Osteocyte (in vitro differentiated cells): Measurements from ENCODE around the gene LANCL1. TPM values are rescaled to one million over a fixed set of nuclear protein-coding genes. Genes with fewer than 3 reads are reported as not detected.

ENCODE experiments used
- DNase-seq: peaks from one replicate; pipeline ENCODE4 v3.0.0; 2021; ENCODE audit warnings: mixed read lengths; ENCODE audit not compliant: unreplicated experiment; ENCODE audit errors: extremely low spot score
- H3K27ac Mint-ChIP-seq: one replicate; pipeline ENCODE4 v1.8.0; 2021; ENCODE audit warnings: mild to moderate bottlenecking, mixed read lengths; ENCODE audit not compliant: unreplicated experiment
- H3K27me3 Mint-ChIP-seq: one replicate; pipeline ENCODE4 v1.8.0; 2021; ENCODE audit warnings: mixed read lengths; ENCODE audit not compliant: unreplicated experiment
- H3K36me3 Mint-ChIP-seq: one replicate; pipeline ENCODE4 v1.8.0; 2021; ENCODE audit warnings: mixed read lengths; ENCODE audit not compliant: unreplicated experiment
- H3K4me1 Mint-ChIP-seq: one replicate; pipeline ENCODE4 v1.8.0; 2021; ENCODE audit warnings: mixed read lengths; ENCODE audit not compliant: unreplicated experiment
- H3K4me3 Mint-ChIP-seq: one replicate; pipeline ENCODE4 v1.8.0; 2021; ENCODE audit warnings: mild to moderate bottlenecking, moderate library complexity, mixed read lengths; ENCODE audit not compliant: unreplicated experiment
- H3K9me3 Mint-ChIP-seq: one replicate; pipeline ENCODE4 v1.8.0; 2021; ENCODE audit warnings: mixed read lengths; ENCODE audit not compliant: unreplicated experiment
- CTCF ChIP-seq: fragments of 200-600 bp; sonication (generic); IDR thresholded peaks from 2 replicates; pipeline ENCODE4 v1.5.0; 2021; ENCODE audit warnings: antibody characterized with exemption, mild to moderate bottlenecking, moderate library complexity
- total RNA-seq: library from RNA; stranded (reverse); gene quantifications from 2 replicates; pipeline ENCODE4 v1.2.1, GENCODE V29; 2021

LANCL1 gene
- total RNA-seq, 1 donor from 2014 or later = 67.3 TPM

- no peak for DNase-seq
- Mint-ChIP-seq H3K27ac (peak overlapping the region; percentile 91), H3K4me3 (peak overlapping the region; percentile 96), H3K4me1 (peaks cover 29% of the 10 kb centered on the region), H3K27me3 (no peaks in the 10 kb centered on the region), H3K36me3 (peaks cover 3% of the 10 kb centered on the region), H3K9me3 (no peaks in the 10 kb centered on the region)
- TF ChIP-seq CTCF = no peak
Measured at GRCh38 chr2:210477496-210477895, 937 bp upstream of the LANCL1 start.

- H3K27ac Mint-ChIP-seq = no peak overlapping the region
- peaks cover 14% of the 10 kb centered on the region for H3K36me3 Mint-ChIP-seq
Measured at GRCh38 chr2:210475706-210476105, 853 bp downstream of the LANCL1 start.

DNA sequence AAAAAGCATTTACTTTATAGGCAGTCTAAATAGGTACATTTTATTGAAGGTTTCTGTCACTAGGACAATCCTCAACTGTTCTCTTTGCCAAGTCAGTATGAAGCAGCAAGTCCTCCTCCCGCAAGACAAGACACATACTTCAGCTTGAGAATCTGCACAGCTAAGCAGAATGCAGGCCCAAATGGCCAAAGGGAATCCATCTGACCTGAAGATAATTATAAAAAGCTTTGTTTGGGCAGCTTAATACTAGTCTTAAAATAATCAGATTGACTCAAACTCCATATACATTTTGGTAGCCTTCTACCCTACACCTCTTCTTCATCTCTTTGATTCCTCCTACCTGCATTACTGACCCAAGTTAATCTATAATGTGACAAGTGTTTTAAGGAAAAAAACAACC is 1.8 kb downstream of the LANCL1 start:
- no peak for DNase-seq
- H3K4me1 Mint-ChIP-seq = peaks cover 29% of the 10 kb centered on the region
- TF ChIP-seq CTCF = no peak
- no peaks in the 10 kb centered on the region for H3K27me3 Mint-ChIP-seq
- no peak overlapping the region for H3K27ac Mint-ChIP-seq
- no peak overlapping the region for H3K4me3 Mint-ChIP-seq
- no peaks in the 10 kb centered on the region for H3K9me3 Mint-ChIP-seq
- peaks cover 22% of the 10 kb centered on the region for H3K36me3 Mint-ChIP-seq

More at GRCh38 chr2:210475706-210476105, 853 bp downstream of the LANCL1 start:
- no peak for TF ChIP-seq CTCF
- no peaks in the 10 kb centered on the region for H3K27me3 Mint-ChIP-seq
- DNase-seq = no peak
- peak overlapping the region; percentile 64 for H3K4me3 Mint-ChIP-seq
- no peaks in the 10 kb centered on the region for H3K9me3 Mint-ChIP-seq
- peaks cover 29% of the 10 kb centered on the region for H3K4me1 Mint-ChIP-seq

DNA sequence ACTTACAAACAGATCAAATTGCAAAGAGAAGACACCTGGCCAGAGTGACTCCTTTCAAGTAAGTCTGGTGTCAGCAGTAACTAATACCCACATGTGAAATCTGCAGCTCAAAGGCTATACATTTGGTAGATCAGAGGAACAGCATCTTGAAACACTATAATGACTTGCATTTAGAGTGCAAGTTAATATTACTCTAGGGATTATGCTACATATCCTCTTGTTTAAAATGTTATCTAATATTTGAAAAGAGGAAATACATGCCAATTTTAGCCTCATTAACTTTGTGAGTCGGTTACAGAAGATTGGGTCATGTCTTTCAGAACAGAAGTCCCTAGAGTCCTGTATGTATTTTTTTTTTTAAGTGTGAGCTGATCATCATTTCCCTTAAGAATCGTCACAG is 15.2 kb downstream of the LANCL1 start:
- no peak overlapping the region for H3K4me3 Mint-ChIP-seq
- H3K4me1 Mint-ChIP-seq = no peaks in the 10 kb centered on the region
- no peaks in the 10 kb centered on the region for H3K9me3 Mint-ChIP-seq
- peaks cover 55% of the 10 kb centered on the region for H3K36me3 Mint-ChIP-seq
- no peak for TF ChIP-seq CTCF
- no peak overlapping the region for H3K27ac Mint-ChIP-seq
- no peaks in the 10 kb centered on the region for H3K27me3 Mint-ChIP-seq
- DNase-seq = no peak

GRCh38 chr2:210460322-210461227 is 16.0 kb downstream of the LANCL1 start:
- H3K4me3 Mint-ChIP-seq = no peak overlapping the region
- TF ChIP-seq CTCF = no peak
- H3K36me3 Mint-ChIP-seq = peaks cover 50% of the 10 kb centered on the region
- no peak for DNase-seq
- H3K4me1 Mint-ChIP-seq = no peaks in the 10 kb centered on the region
- no peak overlapping the region for H3K27ac Mint-ChIP-seq
- H3K9me3 Mint-ChIP-seq = no peaks in the 10 kb centered on the region
- H3K27me3 Mint-ChIP-seq = no peaks in the 10 kb centered on the region
